NCI-H345 (cell line): Measurements from ENCODE around the gene CCNL2.
"Not testable (repeated sequence)": the region's sequence is repeated elsewhere in the genome, so short reads cannot be mapped to it uniquely, and the experiment has no call there.

ENCODE experiments used
- DNase-seq: peaks from one replicate; lab custom pipeline; 2025; lab: John Stamatoyannopoulos, UW

CCNL2 gene

GRCh38 chr1:1419813-1420653 is 20.9 kb upstream of the CCNL2 start:
- no peak for DNase-seq

GRCh38 chr1:1419363-1419812 is 20.3 kb upstream of the CCNL2 start:
- no peak for DNase-seq

DNA sequence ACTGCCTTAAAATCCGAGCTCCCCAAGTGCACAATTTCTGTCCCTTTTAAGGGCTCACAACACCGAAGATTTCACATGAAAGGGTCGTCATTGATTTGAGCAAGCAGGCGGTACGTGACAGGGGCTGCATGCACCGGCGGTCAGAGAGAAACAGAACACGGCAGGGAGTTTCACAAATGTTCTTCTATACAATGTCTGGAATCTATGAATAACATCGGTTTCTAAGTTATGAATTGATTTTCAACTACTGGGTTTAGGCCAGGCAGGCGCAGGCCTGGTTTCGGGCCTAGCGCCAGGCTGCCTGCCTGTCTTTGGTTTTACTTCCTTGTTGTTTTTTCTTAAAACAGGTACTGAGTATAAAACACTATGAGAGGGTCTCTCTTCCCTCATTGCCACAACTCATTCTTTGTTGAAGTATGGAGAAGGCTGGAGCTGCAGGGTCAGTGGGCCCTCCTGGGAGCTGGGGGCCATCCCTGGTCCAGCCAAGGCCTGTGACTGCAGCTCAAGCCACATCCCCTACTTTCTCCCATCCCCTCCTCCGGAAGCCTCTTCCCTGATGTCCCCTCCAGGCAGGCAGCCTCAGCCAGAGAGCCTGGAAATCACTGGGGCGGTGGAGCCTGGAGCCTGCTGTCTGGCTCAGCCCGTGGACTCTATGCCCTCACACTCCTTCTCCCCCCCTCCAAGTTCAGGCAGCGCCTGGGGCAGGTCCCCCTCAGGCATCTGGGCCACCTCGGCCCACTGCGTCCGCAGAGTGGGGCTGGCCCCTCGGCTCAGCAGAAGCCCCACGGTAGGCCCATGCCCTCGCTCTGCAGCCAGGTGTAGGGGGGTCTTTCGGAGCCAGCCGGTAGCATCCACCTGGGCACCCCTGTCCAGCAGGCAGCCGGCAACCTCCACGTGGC is 19.6 kb upstream of the CCNL2 start:
- no peak for DNase-seq

GRCh38 chr1:1417825-1418463 is 18.8 kb upstream of the CCNL2 start:
- DNase-seq = not testable (repeated sequence)

- not testable (repeated sequence) for DNase-seq
Measured at GRCh38 chr1:1417396-1417795, 18.3 kb upstream of the CCNL2 start.

DNA sequence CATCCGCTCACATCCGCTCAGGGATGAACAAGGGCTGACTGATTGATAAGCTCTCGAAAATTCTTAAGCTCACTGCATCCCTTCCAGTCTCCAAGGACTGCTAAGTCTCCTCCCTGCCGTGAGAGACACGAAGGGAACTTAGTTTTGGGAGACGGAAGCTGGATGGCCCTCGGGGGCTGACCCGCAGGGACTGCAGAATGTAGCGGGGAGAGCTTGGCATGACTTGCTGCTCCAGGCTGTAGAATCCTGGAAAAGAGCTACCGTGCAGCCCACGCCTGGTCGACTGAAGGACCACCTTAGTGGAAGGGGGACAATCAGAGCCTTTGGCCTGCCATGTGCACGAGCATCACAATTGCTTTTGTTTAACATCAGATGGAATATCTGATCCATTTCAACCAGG is 16.6 kb upstream of the CCNL2 start:
- no peak for DNase-seq

DNA sequence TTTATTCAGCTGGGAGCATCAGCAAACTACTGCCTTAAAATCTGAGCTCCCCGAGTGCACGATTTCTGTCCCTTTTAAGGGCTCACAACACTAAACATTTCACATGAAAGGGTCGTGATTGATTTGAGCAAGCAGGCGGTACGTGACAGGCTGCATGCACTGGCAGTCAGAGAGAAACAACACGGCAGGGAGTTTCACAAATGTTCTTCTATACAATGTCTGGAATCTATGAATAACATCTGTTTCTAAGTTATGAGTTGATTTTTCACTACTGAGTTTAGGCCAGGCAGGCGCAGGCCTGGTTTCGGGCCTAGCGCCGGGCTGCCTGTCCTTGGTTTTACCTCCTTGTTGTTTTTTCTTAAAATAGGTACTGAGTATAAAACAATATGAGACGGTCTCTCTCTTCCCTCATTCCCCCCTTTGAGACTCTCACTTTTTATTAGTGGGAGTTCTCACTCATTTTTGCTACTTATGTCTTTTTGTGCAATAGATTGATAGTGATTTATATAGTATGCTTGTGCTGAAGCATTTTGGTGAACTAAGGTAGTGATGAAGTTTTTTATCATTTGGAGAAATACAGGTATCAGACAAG is 13.3 kb upstream of the CCNL2 start:
- not testable (repeated sequence) for DNase-seq

DNA sequence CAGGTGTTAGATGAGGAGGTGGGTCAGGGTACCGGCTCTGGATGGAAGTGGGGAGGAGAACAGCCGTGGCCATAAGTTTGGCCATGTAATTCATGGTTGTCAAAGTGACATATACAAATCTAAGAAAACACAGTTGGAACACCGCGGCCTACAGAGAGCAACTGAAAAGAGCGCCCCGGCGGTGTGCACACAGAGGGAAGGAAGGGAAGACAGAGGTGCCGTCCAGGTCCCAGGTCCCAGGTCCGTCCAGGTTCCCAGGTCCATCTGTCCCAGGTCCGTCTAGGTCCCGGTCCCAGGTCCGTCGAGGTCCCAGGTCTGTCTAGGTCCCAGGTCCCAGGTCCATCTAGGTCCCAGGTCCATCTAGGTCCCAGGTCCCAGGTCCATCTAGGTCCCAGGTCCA is 12.5 kb upstream of the CCNL2 start:
- no peak for DNase-seq

GRCh38 chr1:1410238-1410637 is 11.1 kb upstream of the CCNL2 start:
- not testable (repeated sequence) for DNase-seq

- DNase-seq = no peak
Measured at GRCh38 chr1:1407636-1408318, 8.6 kb upstream of the CCNL2 start.

DNA sequence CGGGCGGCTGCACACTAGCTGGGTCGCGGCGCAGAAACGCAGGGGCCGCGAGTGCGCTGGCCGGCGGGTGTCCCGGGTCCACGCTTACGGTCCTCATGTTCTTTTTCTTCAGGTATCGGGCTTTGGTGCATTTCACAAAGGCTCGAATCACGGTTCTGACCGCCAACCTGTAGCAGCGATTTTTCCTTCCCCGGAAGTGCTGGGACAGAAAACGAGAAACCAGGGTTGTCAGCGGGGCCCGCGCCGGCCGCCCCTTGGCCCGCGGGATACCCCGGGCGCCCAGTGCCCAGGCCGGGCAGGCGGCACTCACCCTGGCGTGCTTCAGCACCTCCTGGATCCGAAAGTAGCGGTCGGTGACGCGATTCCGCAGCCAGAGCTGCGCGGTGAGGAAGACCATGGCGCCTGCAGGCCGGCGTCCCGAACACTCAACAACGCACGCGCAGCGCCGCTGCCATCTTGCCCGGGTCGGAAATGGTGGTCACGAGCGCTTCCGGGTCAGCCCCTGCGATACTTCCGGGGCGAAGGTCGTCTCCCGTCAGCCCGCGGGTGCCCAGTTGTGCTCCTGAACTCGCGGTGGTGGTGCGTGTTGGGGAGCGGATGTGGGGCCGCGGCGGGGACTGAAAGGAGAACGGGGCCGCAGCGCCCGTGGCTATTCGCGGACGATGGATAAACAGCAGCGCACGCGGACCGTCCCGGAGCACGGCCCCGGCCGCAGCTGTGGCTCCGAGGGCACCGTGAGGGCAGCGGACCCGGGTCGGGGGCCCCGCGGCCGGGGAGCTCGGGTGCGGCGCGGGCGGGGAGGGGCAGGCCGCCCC is 7.9 kb upstream of the CCNL2 start, which contains the start of gene MRPL20:
Gene MRPL20 (minus strand): TSS at position 473 of the 815 bp plus-strand sequence. CDS start 76 bp downstream, at position 397.
- DNase-seq = peak; percentile 94

DNA sequence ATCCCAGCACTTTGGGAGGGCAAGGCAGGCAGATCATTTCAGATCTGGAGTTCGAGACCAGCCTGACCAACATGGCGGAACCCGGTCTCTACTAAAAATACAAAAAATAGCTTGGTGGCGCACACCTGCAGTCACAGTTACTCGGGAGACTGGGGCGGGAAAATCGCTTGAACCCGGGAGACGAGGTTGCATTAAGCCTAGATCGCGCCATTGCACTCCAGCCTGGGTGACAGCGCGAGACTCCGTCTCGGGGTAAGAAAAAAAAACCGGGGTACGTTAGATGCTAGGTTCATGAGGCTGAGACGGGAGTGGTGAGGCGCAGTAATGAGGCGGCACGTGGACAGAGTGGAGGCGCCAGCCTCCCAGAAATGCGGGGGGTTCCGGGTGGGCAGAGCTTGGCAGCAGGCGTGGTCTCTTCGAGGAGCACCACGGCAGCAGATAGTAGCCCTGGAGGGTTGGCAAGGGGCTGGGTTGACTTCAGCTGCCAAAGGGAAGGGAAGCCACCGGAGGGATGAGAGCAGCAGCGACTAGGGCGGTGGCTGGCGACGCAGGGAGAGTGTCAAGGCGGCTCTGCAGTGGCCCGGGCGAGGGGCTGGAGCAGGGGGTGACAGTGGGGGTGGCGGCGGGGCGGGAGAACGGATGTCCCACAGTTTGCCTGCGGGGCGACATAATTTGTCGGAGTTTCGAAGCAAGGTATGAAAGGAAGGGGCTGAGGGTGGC is 7.1 kb upstream of the CCNL2 start:
- DNase-seq = no peak

GRCh38 chr1:1403653-1404052 is 4.5 kb upstream of the CCNL2 start:
- no peak for DNase-seq

DNA sequence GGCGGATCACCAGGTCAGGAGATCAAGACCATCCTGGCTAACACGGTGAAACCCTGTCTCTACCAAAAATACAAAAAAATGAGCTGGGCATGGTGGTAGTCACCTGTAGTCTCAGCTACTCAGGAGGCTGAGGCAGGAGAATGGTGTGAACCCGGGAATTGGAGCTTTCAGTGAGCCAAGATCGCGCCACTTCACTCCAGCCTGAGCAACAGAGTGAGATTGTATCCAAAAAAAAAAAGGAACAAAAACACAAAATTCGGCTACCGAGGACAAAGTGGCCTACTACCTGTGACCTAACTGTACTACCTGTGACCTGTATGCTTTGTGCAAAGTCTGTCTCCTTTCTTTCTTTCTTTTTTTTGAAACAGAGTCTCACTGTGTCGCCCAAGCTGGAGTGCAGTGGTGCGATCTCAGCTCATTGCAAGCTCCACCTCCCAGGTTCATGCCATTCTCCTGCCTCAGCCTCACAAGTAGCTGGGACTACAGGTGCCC is 3.8 kb upstream of the CCNL2 start:
- DNase-seq = not testable (repeated sequence)

- DNase-seq = peak; percentile 16
Measured at GRCh38 chr1:1402072-1402900, 3.2 kb upstream of the CCNL2 start.

DNA sequence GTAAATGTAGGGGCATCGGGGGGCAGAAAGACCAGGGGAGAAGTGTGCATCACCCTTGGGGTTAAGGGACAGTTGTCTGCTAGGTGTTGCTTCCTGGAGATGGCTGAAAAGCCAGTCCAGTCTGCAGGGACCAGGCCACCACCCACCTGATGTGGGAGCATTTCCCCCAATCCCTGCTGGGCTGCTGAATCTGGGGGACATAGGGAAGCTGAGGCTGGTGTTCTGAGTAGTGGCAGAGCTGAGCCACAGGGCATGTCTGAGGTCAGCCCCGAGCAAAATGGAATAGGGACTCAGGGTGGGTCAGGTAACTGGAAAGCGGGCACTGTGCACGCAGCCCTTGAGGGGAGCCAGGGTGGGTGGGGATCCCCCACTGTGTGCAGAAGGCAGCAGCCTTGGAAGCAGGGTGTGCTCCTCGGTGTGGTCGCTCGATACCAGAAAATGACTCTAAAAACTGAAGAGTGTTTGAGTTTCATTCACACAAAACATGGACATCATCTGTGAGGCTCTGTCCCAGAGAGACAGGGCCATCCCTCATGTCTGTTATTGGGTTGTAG is 2.4 kb upstream of the CCNL2 start:
- DNase-seq = no peak

DNA sequence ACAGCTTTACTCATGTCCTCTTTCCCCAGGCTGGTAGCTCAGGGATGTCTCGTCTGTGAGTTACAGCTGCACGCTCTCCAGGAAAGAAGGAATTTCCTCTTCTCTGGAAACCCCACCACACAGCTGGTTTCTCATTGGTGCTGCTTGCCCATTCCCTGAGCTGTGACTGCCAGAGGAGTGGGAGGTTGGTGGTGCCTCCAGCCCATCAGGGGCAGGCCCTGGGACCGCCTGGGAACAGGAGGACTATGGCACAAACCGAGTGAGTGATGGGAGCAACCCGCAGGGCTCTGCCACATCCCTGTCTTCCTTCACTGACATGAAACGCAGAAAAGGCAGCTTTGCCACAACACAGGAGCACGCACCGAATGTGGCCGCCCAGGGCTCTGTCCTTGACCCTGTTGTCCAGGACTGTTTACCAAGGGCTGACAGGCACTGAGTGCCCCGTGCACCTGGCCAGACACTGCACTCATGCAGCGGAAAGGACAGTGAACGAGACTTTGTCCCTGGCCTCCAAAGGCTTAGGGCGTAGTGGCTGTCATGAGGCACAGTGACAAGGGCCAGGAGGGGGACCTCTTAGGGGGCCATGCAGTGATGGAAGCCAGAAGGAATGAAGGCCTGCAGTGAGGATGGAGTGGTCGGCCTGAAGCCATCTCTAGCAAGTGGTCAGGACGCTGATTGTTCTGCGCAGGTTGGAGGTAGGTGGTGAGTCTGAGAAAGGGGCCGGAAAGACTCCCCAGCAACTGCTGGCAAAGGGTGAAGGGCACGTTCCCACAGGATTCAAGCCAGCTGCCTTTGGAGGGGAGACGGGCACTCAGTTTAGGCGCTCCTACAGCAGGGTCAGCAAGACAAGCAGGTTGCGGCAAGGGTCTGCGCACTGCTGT is 1.7 kb upstream of the CCNL2 start:
- DNase-seq = no peak
